Neural cell (in vitro differentiated cells): ENCODE measurements around the gene CRADD. TPM values are rescaled to one million over a fixed set of nuclear protein-coding genes. Genes with fewer than 3 reads are reported as not detected.

ENCODE experiments used
- H2AFZ ChIP-seq: fragments of 200-600, 300-800 bp; sonication (generic), shearing (Covaris generic); 2 replicates; pipeline ENCODE4 v1.6.0; 2014; ENCODE audit warnings: low read depth, mild to moderate bottlenecking, antibody characterized with exemption, low read length, moderate library complexity
- H3F3A ChIP-seq: fragments of 200-600 bp; shearing (Covaris generic); 2 replicates; pipeline ENCODE4 v1.6.1; 2016; ENCODE audit warnings: mild to moderate bottlenecking, moderate library complexity, mixed read lengths, antibody characterized with exemption, low read length; ENCODE audit not compliant: insufficient read depth, poor library complexity, severe bottlenecking
- H3K27ac ChIP-seq: fragments of 200-600, 300-800 bp; sonication (generic), shearing (Covaris generic); 2 replicates; pipeline ENCODE4 v1.5.1; 2014; ENCODE audit warnings: mild to moderate bottlenecking, low read length, moderate library complexity
- H3K27me3 ChIP-seq: fragments of 300-800, 200-600 bp; sonication (generic), shearing (Covaris generic); 2 replicates; pipeline ENCODE4 v1.6.0; 2014; ENCODE audit warnings: mild to moderate bottlenecking, low read depth, low read length, moderate library complexity; ENCODE audit not compliant: insufficient read depth
- H3K36me3 ChIP-seq: fragments of 300-800, 200-600 bp; sonication (generic), shearing (Covaris generic); 2 replicates; pipeline ENCODE4 v1.5.1; 2014; ENCODE audit warnings: mild to moderate bottlenecking, antibody characterized with exemption, low read length, moderate library complexity; ENCODE audit not compliant: insufficient read depth
- H3K4me2 ChIP-seq: fragments of 300-800, 200-600 bp; sonication (generic), shearing (Covaris generic); 2 replicates; pipeline ENCODE4 v1.6.0; 2014; ENCODE audit warnings: mild to moderate bottlenecking, low read length
- H3K4me3 ChIP-seq: fragments of 300-800, 200-600 bp; sonication (generic), shearing (Covaris generic); 2 replicates; pipeline ENCODE4 v1.5.1; 2014; ENCODE audit warnings: mild to moderate bottlenecking, low read length, moderate library complexity
- H3K79me2 ChIP-seq: fragments of 200-600 bp; shearing (Covaris generic); replicated peaks from 2 replicates; pipeline ENCODE4 v1.6.0; 2014; ENCODE audit warnings: mild to moderate bottlenecking, low read length, moderate library complexity; ENCODE audit not compliant: insufficient read depth
- H3K9ac ChIP-seq: fragments of 300-800, 200-600 bp; sonication (generic), shearing (Covaris generic); 2 replicates; pipeline ENCODE4 v1.6.1; 2016; ENCODE audit warnings: mild to moderate bottlenecking, low read length, mixed read lengths
- H3K9me2 ChIP-seq: fragments of 200-600 bp; shearing (Covaris generic); 2 replicates; pipeline ENCODE4 v1.6.1; 2016; ENCODE audit warnings: mild to moderate bottlenecking, low read length, mixed read lengths; ENCODE audit not compliant: insufficient read depth
- H3K9me3 ChIP-seq: fragments of 200-600, 300-800 bp; sonication (generic), shearing (Covaris generic); 2 replicates; pipeline ENCODE4 v1.6.1; 2016; ENCODE audit warnings: mild to moderate bottlenecking, mixed run types, low read length, moderate library complexity, mixed read lengths
- H4K20me1 ChIP-seq: fragments of 200-600 bp; shearing (Covaris generic); 2 replicates; pipeline ENCODE4 v1.6.1; 2016; ENCODE audit warnings: mild to moderate bottlenecking, mixed run types; ENCODE audit not compliant: insufficient read depth
- CTCF ChIP-seq: fragments of 450-650 bp; IDR thresholded peaks from 2 replicates; pipeline ENCODE4 v1.5.1; 2014; ENCODE audit warnings: antibody characterized with exemption, mild to moderate bottlenecking, moderate library complexity; ENCODE audit not compliant: poor library complexity, severe bottlenecking
- EP300 ChIP-seq: fragments of 450-650 bp; conservative IDR thresholded peaks from 2 replicates; pipeline ENCODE4 v1.6.1; 2014; ENCODE audit warnings: antibody characterized with exemption, mild to moderate bottlenecking, moderate library complexity; ENCODE audit not compliant: poor library complexity, severe bottlenecking
- EZH2 ChIP-seq: fragments of 200-600, 300-800 bp; shearing (Covaris generic), sonication (generic); IDR thresholded peaks from 2 replicates; pipeline ENCODE4 v1.6.1; 2014; ENCODE audit warnings: antibody characterized with exemption, low read length, borderline replicate concordance, mild to moderate bottlenecking; ENCODE audit not compliant: insufficient read depth, poor library complexity, severe bottlenecking
- MXI1 ChIP-seq: fragments of 450-650 bp; conservative IDR thresholded peaks from 2 replicates; pipeline ENCODE4 v1.6.1; 2014; ENCODE audit warnings: antibody characterized with exemption, mild to moderate bottlenecking; ENCODE audit not compliant: poor library complexity, severe bottlenecking
- POLR2AphosphoS5 ChIP-seq: IDR thresholded peaks from 2 replicates; pipeline ENCODE4 v1.6.1; 2012
- RAD21 ChIP-seq: fragments of 450-650 bp; conservative IDR thresholded peaks from 2 replicates; pipeline ENCODE4 v1.6.1; 2014; ENCODE audit warnings: antibody characterized with exemption, mild to moderate bottlenecking, moderate library complexity
- REST ChIP-seq: IDR thresholded peaks from 2 replicates; pipeline ENCODE4 v1.6.1; 2012; ENCODE audit warnings: borderline replicate concordance
- SMC3 ChIP-seq: fragments of 450-650 bp; conservative IDR thresholded peaks from 2 replicates; pipeline ENCODE4 v1.6.1; 2014; ENCODE audit warnings: antibody characterized with exemption, mild to moderate bottlenecking, moderate library complexity; ENCODE audit not compliant: poor library complexity
- TAF1 ChIP-seq: IDR thresholded peaks from 2 replicates; pipeline ENCODE4 v1.6.1; 2012; ENCODE audit warnings: low read depth
- polyA plus RNA-seq: library from polyadenylated mRNA; depleted of rRNA; stranded (reverse); fragments of >200 nt; gene quantifications from 2 replicates; pipeline ENCODE4 v1.2.3, GENCODE V29; 2014

CRADD gene
- polyA plus RNA-seq, 1 donor from 2014 or later, result 23.5 TPM

GRCh38 chr12:93722179-93722578, 45.0 kb downstream of the CRADD start:
- TF ChIP-seq CTCF, result no peak
- TF ChIP-seq MXI1, result no peak
- TF ChIP-seq POLR2AphosphoS5, result no peak
- TF ChIP-seq RAD21, result no peak
- no peak for TF ChIP-seq REST
- TF ChIP-seq SMC3, result no peak
- TF ChIP-seq EP300, result no peak
- no peak for TF ChIP-seq EZH2
- TF ChIP-seq TAF1, result no peak
- Histone ChIP-seq H3F3A (no peaks in the 10 kb centered on the region), H3K4me3 (no peak overlapping the region), H2AFZ (no peak overlapping the region), H3K4me2 (no peak overlapping the region), H3K9me2 (no peaks in the 10 kb centered on the region), H3K36me3 (no peaks in the 10 kb centered on the region), H3K79me2 (no peaks in the 10 kb centered on the region), H3K9me3 (peaks cover 5% of the 10 kb centered on the region), H3K9ac (no peak overlapping the region), H4K20me1 (no peaks in the 10 kb centered on the region), H3K27me3 (no peaks in the 10 kb centered on the region), H3K27ac (no peak overlapping the region)

GRCh38 chr12:93722835-93723567, 45.8 kb downstream of the CRADD start:
- Histone ChIP-seq H3F3A (no peaks in the 10 kb centered on the region), H3K79me2 (no peaks in the 10 kb centered on the region), H3K27ac (no peak overlapping the region), H3K4me2 (no peak overlapping the region), H3K9ac (no peak overlapping the region), H3K27me3 (no peaks in the 10 kb centered on the region), H3K9me3 (peaks cover 5% of the 10 kb centered on the region), H3K4me3 (no peak overlapping the region), H2AFZ (no peak overlapping the region), H3K36me3 (no peaks in the 10 kb centered on the region), H3K9me2 (no peaks in the 10 kb centered on the region), H4K20me1 (no peaks in the 10 kb centered on the region)
- no peak for TF ChIP-seq SMC3
- no peak for TF ChIP-seq MXI1
- no peak for TF ChIP-seq CTCF
- no peak for TF ChIP-seq POLR2AphosphoS5
- no peak for TF ChIP-seq EZH2
- no peak for TF ChIP-seq EP300
- TF ChIP-seq REST, result no peak
- TF ChIP-seq RAD21, result no peak
- no peak for TF ChIP-seq TAF1
